Suppressor macrophage treated with lipopolysaccharide for 1 hour (primary cell): ENCODE measurements around the gene CA11.
"Not testable (repeated sequence)": the region's sequence is repeated elsewhere in the genome, so short reads cannot be mapped to it uniquely, and the experiment has no call there.

Experiments
- DNase-seq, 3 donors: peaks; one replicate each; pipeline ENCODE4 v3.0.0-alpha.2; 2020 to 2022

Gene CA11

DNA sequence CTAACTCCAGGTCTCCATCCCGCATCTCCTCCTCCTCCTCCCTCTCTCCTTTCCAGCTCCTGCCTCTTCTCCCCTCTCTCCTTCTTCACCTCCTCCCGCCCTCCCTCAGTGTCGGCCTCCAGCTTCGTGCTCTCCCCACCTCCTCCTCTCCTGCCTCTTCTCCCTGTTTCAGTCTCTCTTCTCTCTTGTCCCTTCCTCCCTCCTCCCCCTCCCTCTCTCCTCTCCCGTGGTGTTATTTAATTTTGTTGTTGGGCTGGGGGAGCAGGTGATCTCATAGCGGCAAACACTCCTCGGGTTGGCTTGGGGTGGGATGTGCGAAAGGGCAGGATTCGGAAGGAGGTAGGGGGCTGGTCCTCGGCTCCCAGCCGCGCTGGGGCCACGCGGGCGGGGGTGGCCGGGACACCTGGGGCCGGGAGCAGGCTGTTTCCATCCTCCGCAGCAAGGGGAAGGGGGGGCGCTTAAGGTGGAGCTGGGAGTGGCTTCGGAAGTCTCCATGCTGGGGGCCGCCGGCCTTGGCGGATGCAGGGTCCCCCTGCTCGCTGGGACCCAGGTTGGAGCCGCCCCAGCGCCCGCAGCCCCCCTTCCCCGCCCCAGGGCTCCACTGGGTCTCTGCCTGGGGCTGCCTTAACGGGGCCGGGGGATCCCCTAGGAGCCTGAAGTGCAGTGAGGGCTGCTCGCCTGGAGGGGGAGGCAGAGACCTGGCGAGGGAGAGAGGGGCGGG lies at the start of gene CA11:
TSS of gene CA11 (minus strand) at position 187 of the 721 bp plus-strand sequence. CDS start 555 bp downstream, outside the sequence.
- peak; percentile 86 to 93 (median 92) for DNase-seq

DNA sequence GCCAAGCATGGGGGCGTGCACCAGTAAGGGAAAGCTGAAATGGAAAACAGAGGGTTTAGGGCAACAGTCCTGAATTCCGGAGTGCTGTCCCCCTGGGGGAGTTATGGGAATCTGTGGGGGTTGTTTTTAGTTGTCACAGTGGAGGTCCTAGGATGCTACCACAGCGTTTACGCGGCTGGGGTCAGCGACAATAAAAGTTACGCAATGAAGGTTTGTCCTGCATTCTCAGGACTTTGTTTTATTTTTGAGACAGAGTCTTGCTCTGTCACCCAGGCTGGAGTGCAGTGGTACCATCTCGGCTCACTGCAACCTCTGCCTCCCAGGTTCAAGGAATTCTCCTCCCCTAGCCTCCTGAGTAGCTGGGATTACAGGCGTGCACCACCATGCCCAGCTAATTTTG lies 47.6 kb upstream of the CA11 start:
- DNase-seq: not testable (repeated sequence)

- no peak for DNase-seq
These were observed 43.5 kb upstream of the CA11 start for GRCh38 chr19:48689449-48689848.

DNA sequence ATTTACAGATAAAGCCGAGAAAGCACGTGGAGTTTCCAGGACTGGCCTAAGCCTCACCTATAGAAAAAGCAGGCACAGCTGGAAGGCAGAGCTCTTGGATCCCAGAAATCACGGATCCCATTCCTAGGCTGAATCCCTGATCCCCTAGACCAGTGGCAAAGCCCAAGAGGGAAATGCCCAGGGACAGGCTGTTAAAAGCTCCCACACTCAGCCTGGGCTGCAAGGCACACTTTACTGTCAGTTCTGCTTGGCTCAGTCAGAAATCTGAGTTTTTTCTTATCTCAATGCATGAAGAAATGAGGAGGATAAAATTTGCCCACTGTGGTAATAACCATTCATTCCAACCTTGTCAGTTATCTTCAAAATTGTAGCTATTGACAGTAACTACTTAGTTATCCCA lies 41.8 kb upstream of the CA11 start:
- DNase-seq: no peak

- DNase-seq: not testable (repeated sequence)
These were observed 40.6 kb upstream of the CA11 start for GRCh38 chr19:48686637-48687036.

DNA sequence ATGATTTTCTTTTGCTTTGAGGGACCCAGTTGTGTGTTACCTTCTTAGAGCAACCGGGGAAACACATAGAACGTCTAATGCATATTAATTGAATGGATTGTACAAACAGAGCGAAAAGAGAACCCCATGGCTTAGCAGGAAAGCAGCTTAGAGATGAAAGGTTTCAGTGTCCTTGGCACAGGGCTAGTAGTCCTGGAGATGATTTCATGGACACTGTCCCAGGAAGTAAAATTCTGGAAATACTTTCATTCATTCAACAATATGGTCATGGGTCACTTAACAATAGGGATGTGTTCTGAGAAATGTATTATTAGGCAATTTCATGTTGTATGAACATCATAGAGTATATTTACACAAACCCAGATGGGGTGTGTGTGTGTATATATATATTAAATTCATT lies 40.1 kb upstream of the CA11 start:
- no peak for DNase-seq

DNA sequence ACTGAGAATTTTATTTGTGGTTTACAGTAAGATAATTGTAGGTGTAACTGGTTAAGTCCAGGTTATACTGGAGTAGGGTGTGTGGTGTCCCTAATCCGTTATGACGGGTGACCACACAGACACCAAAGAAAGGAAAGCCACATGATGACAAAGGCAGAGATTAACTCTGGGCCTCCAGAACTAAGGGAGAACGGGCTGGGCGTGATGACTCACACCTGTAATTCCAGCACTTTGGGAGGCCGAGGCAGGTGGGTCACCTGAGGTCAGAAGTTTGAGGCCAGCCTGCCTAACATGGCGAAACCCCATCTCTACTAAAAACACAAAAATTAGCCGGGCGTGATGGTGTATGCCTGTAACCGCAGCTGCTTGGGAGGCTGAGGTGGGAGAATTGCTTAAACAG lies 39.6 kb upstream of the CA11 start:
- no peak for DNase-seq

- DNase-seq: peak in 2 of 3 donors; percentile 19 to 52
These were observed 37.4 kb upstream of the CA11 start for GRCh38 chr19:48683349-48683748.

- peak in 2 of 3 donors; percentile 22 to 44 for DNase-seq
These were observed 35.1 kb upstream of the CA11 start for GRCh38 chr19:48681127-48681470.

GRCh38 chr19:48680436-48681126 lies 34.6 kb upstream of the CA11 start:
- no peak for DNase-seq

GRCh38 chr19:48680006-48680405 lies 34.0 kb upstream of the CA11 start:
- not testable (repeated sequence) for DNase-seq

GRCh38 chr19:48678201-48678600 lies 32.2 kb upstream of the CA11 start:
- no peak for DNase-seq

- no peak for DNase-seq
These were observed 30.9 kb upstream of the CA11 start for GRCh38 chr19:48676887-48677286.

GRCh38 chr19:48676487-48676886 lies 30.5 kb upstream of the CA11 start:
- DNase-seq: no peak

- peak; percentile 88 to 93 (median 90) for DNase-seq
These were observed 29.2 kb upstream of the CA11 start for GRCh38 chr19:48674921-48675824.

GRCh38 chr19:48674216-48674809 lies 28.3 kb upstream of the CA11 start:
- DNase-seq: no peak

GRCh38 chr19:48673436-48674100 lies 27.6 kb upstream of the CA11 start:
- DNase-seq: no peak

DNA sequence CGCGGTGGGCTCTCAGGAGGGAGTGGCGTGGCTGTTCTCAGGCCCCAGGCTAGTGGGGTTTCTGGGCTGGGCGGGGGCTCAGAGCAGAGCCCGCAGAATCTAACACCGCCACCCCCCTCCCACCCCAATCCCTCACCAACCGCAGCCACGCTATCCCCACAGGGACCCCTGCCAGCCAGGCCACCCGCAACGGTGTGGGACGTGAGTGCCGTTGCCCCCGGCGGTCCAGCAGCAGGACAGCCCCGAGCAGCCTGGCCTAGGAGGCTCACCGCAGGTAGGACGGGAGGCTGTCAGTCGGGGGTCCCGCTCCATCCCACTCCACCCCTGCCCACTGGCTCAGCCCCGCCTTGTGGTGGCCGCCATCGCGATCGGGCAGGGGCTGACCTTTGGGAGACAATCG lies 27.0 kb upstream of the CA11 start, which contains the start of gene NTN5:
TSS of gene NTN5 (minus strand) at position 24 of the 400 bp plus-strand sequence. CDS start 2,031 bp downstream, outside the sequence.
- no peak for DNase-seq

DNA sequence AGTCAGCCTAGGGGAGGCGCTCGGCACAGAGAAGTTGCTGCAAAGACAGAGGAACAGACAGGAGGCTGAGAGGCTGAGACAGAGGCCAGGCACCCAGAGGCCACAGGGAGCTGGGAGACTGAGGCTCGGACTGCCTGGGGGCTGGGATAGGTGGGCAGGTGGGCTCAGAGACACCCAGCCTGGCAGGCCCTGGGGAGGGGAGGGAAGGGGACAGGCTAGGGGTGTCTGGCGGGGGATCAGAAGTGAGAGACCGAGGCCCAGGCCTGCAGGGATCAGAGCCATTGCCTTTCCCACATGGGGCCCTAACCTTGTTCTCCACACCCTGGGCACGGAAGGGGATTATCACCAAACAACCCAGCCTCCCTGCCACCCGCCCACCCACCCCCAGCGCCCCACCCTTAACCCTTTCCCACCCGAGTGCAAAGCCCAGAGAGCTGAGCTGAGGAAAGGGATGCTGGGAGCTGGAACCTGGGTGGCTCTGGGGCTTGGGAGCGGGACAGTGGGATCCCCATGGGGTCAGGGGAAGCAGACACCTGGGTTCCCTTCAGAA lies 25.5 kb upstream of the CA11 start:
- DNase-seq: no peak

GRCh38 chr19:48670699-48671445 lies 24.9 kb upstream of the CA11 start:
- no peak for DNase-seq
